Tibial nerve (tissue), 4 donors: ENCODE measurements around the gene KDM4B. TPM values are rescaled to one million over a fixed set of nuclear protein-coding genes. Genes with fewer than 3 reads are reported as not detected.

ENCODE experiments used
- DNase-seq, 2 donors: peaks; one replicate each; pipeline ENCODE4 v3.0.0-alpha.2; 2019; ENCODE audit warnings: low spot score in 2 of 2
- H3K27ac ChIP-seq, 4 donors: fragments of 200-600 bp; sonication (generic) in 3 of 4; one replicate each; pipeline ENCODE4 v1.5.1; 2017 to 2019; ENCODE audit warnings: mild to moderate bottlenecking in 1 of 4
- H3K27me3 ChIP-seq, 2 donors: fragments of 200-600 bp; sonication (generic) in 1 of 2; one replicate each; pipeline versions ENCODE4 v1.5.1 to v1.6.0; 2017 to 2019
- H3K36me3 ChIP-seq, 3 donors: fragments of 200-600 bp; sonication (generic); one replicate each; pipeline ENCODE4 v1.5.1; 2018 to 2019
- H3K4me1 ChIP-seq, 4 donors: fragments of 200-600 bp; sonication (generic) in 3 of 4; one replicate each; pipeline ENCODE4 v1.5.1; 2017 to 2019
- H3K4me3 ChIP-seq, 4 donors: fragments of 200-600 bp; sonication (generic) in 3 of 4; one replicate each; pipeline ENCODE4 v1.5.1; 2017 to 2019; ENCODE audit warnings: mild to moderate bottlenecking in 1 of 4, moderate library complexity in 1 of 4
- H3K9me3 ChIP-seq, 4 donors: fragments of 200-600 bp; sonication (generic) in 3 of 4; one replicate each; pipeline ENCODE4 v1.5.1; 2017 to 2019
- EP300 ChIP-seq, 2 donors: sonication (generic); formaldehyde crosslinking; IDR thresholded peaks; one replicate each; pipeline ENCODE4 v1.6.1; 2017; ENCODE audit warnings: antibody characterized with exemption in 2 of 2, mild to moderate bottlenecking in 1 of 2
- POLR2A ChIP-seq, 2 donors: fragments of 450-650 bp; IDR thresholded peaks; one replicate each; pipeline ENCODE4 v1.6.1; 2017; ENCODE audit warnings: antibody characterized with exemption in 2 of 2, mild to moderate bottlenecking in 2 of 2, moderate library complexity in 2 of 2
- WGBS, 2 donors: methylation state at CpG; one replicate each; pipeline ENCODE4 v1.1.5; 2018; 5-methylcytosine and 5-hydroxymethylcytosine counted together
- total RNA-seq, 4 donors: library from RNA; depleted of rRNA; stranded (reverse); fragments of >200 nt; gene quantifications; one replicate each; pipeline ENCODE4 v1.1.0, GENCODE V29; 2016
- TF ChIP-seq, protein P1 (sequence below), 5 experiments: fragments of 200-600 bp in 3 of 5; fragments of 450-650 bp in 2 of 5; sonication (generic) in 3 of 5; IDR thresholded peaks; one replicate each; pipeline ENCODE4 v1.5.1; 2016 to 2019; ENCODE audit warnings: antibody characterized with exemption in 5 of 5, mild to moderate bottlenecking in 3 of 5, moderate library complexity in 2 of 5

KDM4B gene
- total RNA-seq, 4 donors from 2014 or later, result 37.8 to 72.4 (median 57.2) TPM

DNA sequence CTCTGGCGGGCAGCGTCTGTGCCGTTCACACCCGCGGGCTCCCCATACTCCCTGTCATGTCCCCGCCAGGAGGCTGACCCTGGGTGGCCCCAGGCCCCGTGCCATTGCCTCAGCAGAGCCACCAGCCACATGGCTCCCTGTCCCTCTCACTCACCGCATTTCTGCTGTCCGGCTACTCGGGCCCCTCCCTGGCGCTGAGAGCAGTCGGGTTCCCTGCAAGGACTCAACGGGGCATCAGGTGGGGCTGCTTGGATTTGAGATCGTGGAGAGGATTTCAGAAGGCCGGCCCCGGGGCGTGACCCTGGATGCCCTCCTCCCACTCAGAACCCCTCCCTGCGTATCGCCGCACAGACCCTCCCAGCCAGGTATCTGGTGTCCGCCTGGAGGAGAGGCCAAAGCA, 142.1 kb downstream of the KDM4B start:
- Histone ChIP-seq H3K27me3 (no peaks in the 10 kb centered on the region), H3K9me3 (peaks cover 0 to 4% (median 0%) of the 10 kb centered on the region in 4 donors), H3K4me3 (no peak overlapping the region), H3K27ac (no peak overlapping the region), H3K36me3 (peaks cover 0 to 97% (median 0%) of the 10 kb centered on the region in 3 donors), H3K4me1 (peaks cover 0 to 33% (median 5%) of the 10 kb centered on the region in 4 donors)
- 92% methylated on average over 19 to 21 of the region's 21 CpGs for WGBS, 2 donors
- no peak for DNase-seq
- TF ChIP-seq, protein P1, sequence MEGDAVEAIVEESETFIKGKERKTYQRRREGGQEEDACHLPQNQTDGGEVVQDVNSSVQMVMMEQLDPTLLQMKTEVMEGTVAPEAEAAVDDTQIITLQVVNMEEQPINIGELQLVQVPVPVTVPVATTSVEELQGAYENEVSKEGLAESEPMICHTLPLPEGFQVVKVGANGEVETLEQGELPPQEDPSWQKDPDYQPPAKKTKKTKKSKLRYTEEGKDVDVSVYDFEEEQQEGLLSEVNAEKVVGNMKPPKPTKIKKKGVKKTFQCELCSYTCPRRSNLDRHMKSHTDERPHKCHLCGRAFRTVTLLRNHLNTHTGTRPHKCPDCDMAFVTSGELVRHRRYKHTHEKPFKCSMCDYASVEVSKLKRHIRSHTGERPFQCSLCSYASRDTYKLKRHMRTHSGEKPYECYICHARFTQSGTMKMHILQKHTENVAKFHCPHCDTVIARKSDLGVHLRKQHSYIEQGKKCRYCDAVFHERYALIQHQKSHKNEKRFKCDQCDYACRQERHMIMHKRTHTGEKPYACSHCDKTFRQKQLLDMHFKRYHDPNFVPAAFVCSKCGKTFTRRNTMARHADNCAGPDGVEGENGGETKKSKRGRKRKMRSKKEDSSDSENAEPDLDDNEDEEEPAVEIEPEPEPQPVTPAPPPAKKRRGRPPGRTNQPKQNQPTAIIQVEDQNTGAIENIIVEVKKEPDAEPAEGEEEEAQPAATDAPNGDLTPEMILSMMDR (IDR thresholded peaks at IDR 0.05), result no peak
- TF ChIP-seq POLR2A (IDR thresholded peaks at IDR 0.05) (no peak), EP300 (IDR thresholded peaks at IDR 0.05) (no peak)

GRCh38 chr19:5112175-5112574, 143.3 kb downstream of the KDM4B start:
- WGBS, 2 donors, result 74 to 76% methylated on average over 6 of the region's 6 CpGs
- Histone ChIP-seq H3K4me1 (peaks cover 0 to 24% (median 3%) of the 10 kb centered on the region in 4 donors), H3K36me3 (peaks cover 0 to 96% (median 0%) of the 10 kb centered on the region in 3 donors), H3K27me3 (no peaks in the 10 kb centered on the region), H3K27ac (peak overlapping the region in 1 of 4 donors; percentile 36), H3K4me3 (no peak overlapping the region), H3K9me3 (peaks cover 0 to 4% (median 0%) of the 10 kb centered on the region in 4 donors)
- no peak for DNase-seq
- no peak for TF ChIP-seq EP300 (IDR thresholded peaks at IDR 0.05)
- TF ChIP-seq, protein P1 (IDR thresholded peaks at IDR 0.05), result no peak
- TF ChIP-seq POLR2A (IDR thresholded peaks at IDR 0.05), result no peak

GRCh38 chr19:5112681-5113575, 144.0 kb downstream of the KDM4B start:
- Histone ChIP-seq H3K27me3 (no peaks in the 10 kb centered on the region), H3K36me3 (peaks cover 0 to 96% (median 0%) of the 10 kb centered on the region in 3 donors), H3K27ac (peak overlapping the region in 1 of 4 donors; percentile 36), H3K4me3 (no peak overlapping the region), H3K4me1 (peaks cover 0 to 17% (median 3%) of the 10 kb centered on the region in 4 donors), H3K9me3 (peaks cover 0 to 4% (median 0%) of the 10 kb centered on the region in 4 donors)
- TF ChIP-seq POLR2A (IDR thresholded peaks at IDR 0.05) (no peak), EP300 (IDR thresholded peaks at IDR 0.05) (no peak)
- TF ChIP-seq, protein P1 (IDR thresholded peaks at IDR 0.05), result no peak
- no peak for DNase-seq
- 54 to 57% methylated on average over 27 of the region's 27 CpGs for WGBS, 2 donors

DNA sequence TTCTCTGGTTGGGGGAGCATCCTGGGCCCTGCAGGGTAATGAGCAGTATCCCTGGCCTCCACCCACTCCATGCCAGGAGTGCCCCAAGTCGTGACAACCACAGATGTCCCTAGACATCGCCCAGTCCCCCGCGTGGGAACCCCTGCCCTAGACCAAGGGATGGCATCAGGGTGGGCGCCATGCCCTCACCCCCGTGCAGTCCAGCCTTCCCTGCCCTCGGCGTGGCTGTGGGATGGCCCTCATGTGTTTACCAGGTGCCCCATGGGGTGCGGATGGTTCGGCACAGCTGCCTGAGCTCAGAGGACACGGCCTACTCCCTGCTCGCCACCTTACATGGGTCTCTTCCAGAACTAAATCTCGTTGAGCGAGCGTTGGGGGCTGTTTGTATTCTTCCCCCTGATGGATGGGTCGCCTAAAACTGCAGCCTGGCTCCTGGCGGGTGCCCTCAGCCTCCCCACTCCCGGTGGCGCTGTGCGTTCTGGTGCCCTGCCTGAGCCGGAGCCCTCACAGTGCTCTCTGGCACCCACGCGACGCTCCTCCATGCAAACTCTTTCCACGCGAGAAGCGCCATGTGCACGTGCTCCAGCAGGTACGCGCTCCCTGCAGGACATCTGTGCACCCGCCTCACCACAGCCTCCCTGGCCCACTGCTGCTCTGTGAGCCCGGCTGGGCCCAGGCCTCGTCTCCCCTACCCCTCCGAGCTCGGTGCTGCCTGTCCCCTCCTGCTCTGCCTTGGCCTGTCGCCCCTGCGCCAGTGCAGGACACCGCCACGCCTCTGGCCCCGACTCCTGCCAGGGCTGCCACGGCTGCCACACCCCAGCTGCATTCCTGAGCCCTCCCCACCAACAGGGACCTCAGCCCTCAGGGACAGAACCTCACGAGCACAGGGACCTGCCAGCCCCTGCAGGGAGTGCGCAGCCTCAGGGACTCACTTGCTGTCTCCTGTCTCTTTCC, 145.0 kb downstream of the KDM4B start:
- no peaks in the 10 kb centered on the region for H3K27me3 ChIP-seq
- DNase-seq, result no peak
- peaks cover 0 to 14% (median 3%) of the 10 kb centered on the region in 4 donors for H3K4me1 ChIP-seq
- 84 to 87% methylated on average over 38 to 43 of the region's 43 CpGs for WGBS, 2 donors
- H3K27ac ChIP-seq, result peak overlapping the region in 1 of 4 donors; percentile 36
- H3K36me3 ChIP-seq, result peaks cover 0 to 96% (median 0%) of the 10 kb centered on the region in 3 donors
- TF ChIP-seq POLR2A (IDR thresholded peaks at IDR 0.05), result no peak
- TF ChIP-seq, protein P1 (IDR thresholded peaks at IDR 0.05), result no peak
- peaks cover 0 to 4% (median 0%) of the 10 kb centered on the region in 4 donors for H3K9me3 ChIP-seq
- H3K4me3 ChIP-seq, result no peak overlapping the region
